ENCODE results near the gene IPPK. TPM values are rescaled to one million over a fixed set of nuclear protein-coding genes. Genes with fewer than 3 reads are reported as not detected.
A peak's percentile ranks its signal among the peaks of the same experiment; 100 is the strongest.
"Not testable (repeated sequence)": the region's sequence is repeated elsewhere in the genome, so short reads cannot be mapped to it uniquely, and the experiment has no call there.

Gene IPPK
- total RNA-seq, 1 experiment from 2014 or later, result 24.5 TPM

DNA sequence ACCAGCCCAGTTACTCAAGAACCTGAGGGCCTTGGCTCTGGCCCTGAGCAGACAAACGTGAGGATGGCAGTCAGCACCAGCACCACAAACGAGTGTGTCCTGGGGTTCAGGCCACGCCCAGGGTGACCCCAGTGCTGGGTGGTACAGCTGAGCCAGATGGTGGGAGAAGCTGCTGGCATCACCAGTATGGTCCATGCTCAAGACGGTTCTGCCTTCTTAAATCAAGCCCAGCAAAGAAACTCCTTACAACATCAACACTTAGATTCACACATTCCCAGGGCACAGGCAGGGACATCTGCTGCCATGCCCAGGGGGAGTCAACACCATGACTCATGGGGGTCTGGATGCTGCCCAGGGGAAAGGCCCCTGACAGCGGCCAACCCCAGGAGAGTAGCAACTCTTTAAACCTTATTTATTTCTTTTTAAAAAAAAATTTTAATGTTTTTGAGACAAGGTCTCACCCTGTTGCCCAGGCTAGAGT lies 31.3 kb downstream of the IPPK start:
- DNase-seq (ENCODE audit: low read depth), result no peak

DNA sequence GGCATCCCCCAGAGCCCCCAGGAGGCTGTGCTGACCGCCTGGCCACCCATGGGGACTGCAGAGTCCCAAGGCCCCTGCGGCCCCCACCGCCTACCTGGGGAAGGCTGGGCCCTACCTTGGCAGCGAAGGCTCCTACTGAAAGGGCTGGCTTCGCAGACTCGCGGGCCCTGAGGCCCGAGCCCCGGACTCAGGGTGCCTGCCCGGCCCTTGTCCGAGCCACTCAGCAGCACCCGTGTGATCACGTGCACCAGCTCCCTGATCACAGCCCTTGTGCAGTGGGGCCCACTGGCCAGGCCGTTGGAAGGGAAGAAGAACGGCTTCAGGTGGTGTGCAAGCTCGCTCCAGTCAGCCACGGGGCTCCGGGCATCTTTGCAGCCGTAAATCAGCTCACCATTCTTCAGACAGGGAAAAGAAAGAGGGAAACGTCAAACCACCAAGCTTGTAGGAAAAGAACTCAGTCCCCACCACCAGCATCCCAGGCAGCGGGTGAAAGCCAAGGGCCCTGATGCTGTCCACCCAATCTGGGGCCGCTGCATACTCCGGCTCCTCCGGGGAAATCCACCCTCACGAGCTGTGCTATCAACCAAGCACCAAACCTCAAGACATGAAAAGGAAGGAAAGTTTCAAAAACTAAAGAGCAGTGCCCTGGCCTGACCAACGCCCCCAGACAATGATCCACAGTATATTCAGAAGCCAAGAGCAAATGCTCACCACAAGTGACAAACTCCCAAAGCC lies 31.9 kb downstream of the IPPK start:
- no peak for DNase-seq (ENCODE audit: low read depth)

DNA sequence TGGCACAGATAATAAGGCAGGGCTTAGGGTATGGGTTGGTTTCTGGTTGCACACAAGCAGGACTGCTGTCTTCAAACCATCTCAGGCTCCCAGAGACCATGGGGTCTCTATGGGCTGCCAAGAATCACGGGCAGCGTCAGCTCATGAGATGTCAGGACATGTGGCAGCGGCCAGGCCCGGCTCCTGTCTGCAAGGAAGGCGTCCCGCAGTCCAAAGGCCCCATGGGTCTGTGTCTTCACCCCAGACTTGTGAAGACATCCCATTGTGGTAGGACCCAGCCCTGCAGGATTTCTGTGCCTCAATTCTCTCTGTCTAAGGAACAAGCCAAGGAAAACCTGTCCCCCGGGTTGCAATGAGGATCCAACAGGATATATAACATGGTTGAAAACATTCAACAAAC lies 32.6 kb downstream of the IPPK start:
- no peak for DNase-seq (ENCODE audit: low read depth)

DNA sequence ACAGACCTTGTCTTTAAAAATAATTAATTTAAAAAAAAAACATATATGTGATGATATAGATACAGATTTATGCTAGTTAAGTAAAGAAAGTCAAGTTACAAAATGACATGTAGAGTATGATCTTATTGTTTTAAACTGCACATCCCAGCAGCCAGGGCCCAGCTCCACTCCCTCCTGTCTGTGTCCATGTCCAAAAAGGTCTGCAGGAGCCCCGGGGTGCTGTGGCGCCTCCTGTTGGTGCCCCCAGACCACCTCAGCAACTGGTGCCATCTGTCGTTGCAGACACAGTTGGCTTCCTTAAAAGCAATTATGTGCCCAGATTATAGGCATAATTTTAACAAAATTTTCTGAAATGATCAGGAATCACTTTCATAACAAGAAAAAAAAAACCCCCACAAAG lies 33.3 kb downstream of the IPPK start:
- no peak for DNase-seq (ENCODE audit: low read depth)

DNA sequence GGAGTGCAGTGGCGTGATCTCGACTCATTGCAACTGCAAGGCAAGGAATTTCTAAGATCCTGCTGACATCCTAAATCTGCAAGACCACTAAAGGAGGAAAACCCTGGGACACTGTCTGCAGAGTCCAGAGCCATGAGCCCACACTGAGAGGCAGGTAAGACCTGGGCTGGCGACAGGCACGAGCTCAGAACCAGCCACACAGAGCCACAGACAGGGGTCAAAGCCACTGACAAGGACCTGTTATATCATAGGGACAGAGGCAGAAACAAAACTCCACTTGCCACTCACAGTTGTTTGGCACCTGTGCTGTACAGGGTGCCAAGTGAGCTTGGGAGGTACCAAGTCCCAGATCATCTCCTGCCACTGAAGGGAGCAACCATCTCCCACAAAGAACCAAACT lies 34.2 kb downstream of the IPPK start:
- DNase-seq (ENCODE audit: low read depth), result no peak

DNA sequence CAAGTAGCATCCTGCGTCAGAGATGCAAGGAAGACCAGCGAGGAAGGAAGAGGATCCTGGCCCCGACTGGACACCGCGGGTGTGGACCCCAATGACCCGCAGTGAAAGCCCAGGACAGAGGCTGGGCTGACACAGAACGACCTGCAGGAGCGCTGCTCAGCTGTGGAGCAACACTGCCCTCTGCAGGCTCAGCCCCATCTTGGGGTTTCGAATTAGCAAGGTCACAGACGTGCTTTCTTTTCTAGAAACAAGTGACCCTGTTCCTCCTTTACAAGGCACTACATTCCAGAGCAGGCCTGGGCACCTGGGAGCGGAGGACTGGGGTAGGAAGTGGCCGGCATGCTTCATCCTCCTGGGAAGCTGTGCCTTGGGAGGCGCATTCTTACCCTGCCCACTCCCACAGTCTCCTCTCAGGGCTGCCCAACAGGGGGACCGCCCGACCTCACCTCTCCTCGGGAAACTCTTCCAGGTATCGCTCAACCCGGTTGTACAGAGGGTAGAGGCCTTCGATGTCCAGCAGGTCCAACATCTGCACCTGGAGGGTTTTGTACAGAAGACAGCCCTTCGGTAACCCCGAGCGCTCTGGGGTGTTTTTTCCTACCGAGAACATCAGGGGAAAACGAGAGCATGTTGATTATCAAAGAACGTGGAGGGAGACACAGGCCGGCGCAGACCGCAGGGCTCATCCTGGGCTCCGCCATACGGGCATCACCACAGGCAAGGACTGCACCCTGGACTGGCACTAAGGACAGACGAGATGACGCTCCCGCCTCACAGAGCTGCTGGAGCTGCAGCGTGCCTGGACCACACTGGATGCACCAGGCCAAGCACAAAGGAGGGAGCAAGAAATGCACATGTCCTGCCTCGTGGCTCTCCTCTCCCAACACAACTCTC lies 35.0 kb downstream of the IPPK start:
- DNase-seq (ENCODE audit: low read depth), result peak; percentile 45

DNA sequence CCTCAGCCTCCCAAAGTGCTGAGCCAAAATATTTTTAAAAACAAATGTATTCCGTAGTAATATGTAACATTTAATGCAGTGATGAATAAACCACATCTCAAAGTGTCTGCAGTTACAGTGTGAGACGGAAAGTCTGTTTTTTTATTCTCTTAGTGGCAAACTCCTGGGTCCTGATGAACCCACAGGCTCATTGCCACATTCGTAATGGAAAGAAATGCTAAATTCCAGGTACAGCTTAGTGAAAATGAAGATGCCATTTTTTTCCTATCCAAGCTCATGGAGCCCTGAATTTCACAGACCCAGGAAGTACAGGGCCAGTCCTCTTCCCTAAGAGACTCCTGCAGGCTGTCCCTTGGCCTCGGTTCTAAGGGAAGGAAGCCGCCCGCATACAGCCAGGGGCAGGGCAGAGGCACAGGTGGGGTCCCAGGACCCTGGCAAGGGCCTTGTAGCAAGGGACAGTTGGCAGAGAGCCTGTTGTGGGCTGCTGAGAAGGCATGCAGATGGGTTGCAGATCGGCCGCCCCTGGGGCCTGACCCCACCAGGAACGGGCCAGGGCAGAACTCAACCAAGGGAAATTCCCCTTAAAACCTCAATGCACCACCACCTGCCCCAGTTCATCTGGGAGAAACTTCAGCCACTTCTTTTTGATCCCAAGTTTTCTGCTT lies 36.2 kb downstream of the IPPK start:
- DNase-seq (ENCODE audit: low read depth), result no peak

DNA sequence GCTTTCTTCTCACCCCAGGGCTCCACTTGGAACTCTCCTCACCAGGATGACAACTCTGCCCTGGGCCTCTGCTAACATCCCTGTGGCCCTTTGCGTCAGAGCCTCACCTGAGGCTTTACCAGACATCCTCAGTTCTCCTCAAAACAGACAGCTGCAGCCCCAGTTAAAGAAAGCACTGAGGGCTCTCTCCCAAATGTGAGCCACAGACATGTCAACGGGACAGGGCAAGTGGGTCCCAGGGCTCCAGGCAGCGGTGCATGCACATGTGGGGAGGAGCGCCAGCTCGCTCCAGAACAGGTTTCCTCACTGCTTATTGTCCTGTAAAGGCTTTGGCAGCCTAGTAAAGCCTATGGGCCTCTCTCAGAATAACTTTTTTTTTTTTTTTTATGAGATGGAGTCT lies 37.3 kb downstream of the IPPK start:
- no peak for DNase-seq (ENCODE audit: low read depth)

DNA sequence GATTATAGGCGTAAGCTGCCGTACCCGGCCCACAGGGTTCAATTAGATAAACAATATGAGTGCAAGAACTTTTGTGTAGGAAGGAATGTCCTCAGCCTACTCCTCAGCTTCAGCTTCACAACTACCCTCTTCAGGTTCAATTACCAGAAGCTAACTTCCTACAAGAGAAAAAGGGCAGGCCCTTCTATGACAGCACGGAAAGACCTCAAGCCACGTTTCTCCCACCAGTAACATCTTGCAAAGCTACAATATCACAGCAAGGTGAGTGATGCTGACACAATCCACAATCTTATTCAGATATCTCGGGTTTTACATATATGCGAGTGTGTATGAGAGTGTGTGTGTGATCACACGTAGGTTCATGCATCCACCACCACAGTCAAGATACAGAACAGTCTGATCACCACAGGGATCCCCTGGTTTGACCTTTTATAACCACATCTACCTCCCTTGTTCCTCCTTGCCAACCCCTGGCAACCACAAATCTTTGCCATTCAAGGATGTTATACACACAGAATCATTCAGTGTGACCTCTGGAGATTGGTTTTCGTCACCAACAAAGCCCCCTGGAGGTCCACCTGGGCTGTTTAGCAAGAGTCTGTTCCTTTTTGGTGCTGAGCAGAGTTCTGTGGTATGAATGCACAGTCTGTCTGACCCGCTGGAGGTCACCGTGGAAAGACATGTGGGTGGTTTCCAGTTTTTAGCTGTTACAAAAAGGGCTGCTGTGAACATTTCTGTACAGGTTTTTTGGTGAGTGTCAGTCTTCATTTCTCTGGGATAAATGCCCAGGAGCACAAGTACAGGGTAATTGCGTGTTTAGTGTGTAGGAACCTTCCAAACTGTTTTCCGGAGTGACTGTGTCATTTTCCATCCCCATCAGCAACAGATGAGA lies 38.2 kb downstream of the IPPK start:
- peak; percentile 7 for DNase-seq (ENCODE audit: low read depth)

DNA sequence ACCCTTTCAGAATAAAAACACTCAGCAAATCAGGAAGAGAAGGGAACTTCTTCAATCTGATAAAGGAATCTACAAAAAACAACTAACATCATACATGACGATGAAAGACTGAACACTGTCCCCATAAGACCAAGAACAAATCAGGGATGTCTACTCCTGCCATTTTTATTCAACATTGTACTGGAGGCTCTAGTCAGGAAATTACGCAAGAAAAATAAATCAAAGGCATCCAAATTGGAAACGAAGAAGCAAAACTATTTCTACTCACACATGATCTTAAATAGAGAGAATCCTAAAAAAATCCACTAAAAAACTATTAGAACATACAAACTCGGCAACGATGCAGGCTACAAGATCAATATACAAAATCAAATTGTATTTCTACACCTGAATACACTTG lies 42.3 kb downstream of the IPPK start:
- no peak for DNase-seq (ENCODE audit: low read depth)

DNA sequence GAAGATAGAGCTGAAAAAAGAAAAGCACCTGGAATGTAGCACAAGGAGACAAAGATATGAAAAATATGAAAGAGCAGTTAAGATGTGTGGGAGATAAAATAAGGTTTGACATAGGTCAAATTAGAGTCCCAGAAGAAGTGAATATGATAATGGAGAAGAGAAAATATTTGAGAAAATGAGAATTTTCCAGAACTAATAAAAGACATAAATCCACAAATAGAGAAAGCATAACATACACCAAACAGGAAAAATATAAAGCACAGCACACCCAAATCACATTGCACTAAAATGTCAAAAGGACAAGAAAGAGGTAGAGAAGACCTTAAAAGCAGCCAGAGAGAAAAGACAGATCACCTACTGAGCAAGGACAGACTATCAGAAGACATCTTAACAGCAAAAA lies 43.4 kb downstream of the IPPK start:
- no peak for DNase-seq (ENCODE audit: low read depth)

DNA sequence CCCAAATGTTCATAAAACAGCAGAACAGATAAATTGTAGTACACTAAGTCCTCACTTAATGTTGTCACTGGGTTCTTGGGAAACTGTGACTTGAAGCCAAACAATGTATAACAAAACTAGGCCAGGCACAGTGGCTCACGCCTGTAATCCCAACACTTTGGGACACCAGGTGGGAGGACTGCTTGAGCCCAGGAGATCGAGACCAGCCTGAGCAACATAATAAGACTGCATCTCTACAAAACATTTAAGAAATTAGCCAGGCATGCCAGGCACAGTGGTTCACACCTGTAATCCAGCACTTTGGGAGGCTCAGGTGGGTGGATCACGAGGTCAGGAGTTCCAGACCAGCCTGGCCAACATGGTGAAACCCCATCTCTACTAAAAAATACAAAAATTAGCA lies 46.0 kb downstream of the IPPK start:
- not testable (repeated sequence) for DNase-seq (ENCODE audit: low read depth)

DNA sequence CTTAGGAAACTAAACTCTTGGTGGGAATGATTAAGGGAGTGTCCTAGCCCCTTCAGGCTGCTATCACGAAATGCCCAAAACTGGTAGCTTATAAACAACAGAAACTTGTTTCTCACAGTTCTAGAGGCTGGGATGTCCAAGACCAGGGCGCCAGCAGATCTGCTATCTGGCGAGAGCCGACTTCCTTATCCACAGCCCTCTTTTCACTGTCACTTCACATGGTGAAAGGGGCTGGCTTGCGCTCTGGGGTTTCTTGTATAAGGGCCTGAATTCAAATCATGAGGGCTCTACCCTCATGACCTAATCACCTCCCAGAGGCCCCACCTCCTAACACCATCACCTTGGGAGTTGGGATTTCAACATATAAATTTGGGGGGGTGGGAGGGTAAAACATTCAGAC lies 49.1 kb downstream of the IPPK start:
- DNase-seq (ENCODE audit: low read depth), result no peak

DNA sequence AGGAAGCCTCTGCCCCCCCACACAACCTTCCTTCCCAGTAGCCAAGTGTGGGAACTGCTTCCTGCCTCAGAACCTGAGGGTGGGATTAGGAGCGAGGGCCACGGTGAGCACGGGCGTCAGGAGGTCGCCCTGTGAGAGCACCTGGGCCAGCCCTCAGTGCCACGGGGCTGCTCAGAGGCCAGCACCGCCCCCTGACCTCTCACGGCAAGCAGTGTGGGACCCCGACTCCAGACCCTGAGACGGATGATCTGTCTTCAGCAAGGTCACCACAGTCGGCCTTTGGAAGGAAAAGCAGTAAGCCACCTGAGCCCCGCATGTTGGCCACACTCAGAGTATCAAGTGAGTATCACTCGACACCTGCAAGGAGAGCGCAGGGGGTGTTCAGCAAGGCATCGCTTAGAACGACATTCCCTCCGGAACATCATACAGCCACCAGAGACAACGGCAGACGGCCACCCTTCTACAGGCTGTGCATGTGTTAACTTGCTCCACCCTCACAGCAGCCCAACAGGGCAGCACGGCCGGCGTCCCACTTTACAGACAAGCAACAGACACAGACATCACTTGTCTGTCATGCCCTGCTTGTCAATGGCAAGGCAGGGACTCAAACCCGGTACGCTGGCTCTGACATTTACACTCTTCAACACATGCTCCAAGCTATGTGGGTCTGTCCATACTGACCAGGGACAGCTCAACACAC lies 50.2 kb downstream of the IPPK start:
- DNase-seq (ENCODE audit: low read depth), result no peak

DNA sequence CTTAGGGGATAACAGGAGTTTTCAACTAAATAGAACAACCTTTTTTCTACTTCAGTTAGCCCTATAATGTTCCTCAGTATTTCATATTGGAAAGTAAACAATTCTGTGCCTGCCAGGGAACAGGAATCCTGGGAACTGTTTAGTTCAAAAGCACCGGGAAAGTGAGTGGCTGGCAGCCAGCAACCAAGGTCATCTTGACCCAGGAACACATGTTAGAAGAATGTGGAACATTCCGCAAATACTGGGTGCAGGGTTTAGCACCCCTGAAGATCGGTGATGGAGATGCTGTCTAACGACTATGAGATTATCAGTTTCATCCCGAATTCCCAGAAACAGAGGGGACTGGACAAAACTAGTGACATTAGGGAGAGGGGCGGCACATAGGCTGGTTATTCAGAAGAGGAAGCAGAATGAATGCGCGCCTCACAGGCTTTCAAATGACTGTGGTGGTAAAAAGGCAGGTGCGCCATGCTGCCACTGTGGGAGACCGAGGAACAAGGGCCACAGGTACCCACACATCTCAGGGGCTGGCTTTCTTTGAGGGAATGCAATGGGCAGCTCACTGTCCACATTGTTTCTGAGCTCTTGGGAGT lies 51.2 kb downstream of the IPPK start:
- DNase-seq (ENCODE audit: low read depth), result no peak

DNA sequence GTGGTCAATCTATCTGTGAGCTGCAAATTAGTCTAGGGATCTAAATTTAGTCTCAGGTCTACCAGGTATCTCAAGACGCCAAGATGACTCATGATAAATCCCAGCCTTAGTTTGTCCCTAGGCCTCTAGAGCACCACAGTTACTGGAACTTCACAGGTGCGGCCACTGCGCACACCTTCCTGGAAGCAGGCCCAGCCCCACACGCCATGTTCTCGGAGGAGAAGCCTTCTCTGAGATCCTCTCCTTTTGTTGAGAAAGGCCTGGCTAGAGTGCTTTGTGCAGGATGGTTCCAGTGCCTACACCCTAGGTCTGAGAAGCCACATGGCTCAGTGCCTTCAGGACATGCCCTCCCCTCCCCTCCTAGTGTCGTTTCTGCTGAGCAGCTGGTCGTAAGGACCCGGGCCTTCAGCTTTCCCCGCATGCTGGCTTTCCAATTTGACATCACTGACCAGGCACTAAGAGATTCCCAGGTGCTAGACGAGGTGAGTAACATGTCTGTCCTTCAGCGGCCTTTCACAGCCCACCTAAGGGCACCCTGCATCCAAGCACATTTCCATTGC lies 51.9 kb downstream of the IPPK start:
- no peak for DNase-seq (ENCODE audit: low read depth)

DNA sequence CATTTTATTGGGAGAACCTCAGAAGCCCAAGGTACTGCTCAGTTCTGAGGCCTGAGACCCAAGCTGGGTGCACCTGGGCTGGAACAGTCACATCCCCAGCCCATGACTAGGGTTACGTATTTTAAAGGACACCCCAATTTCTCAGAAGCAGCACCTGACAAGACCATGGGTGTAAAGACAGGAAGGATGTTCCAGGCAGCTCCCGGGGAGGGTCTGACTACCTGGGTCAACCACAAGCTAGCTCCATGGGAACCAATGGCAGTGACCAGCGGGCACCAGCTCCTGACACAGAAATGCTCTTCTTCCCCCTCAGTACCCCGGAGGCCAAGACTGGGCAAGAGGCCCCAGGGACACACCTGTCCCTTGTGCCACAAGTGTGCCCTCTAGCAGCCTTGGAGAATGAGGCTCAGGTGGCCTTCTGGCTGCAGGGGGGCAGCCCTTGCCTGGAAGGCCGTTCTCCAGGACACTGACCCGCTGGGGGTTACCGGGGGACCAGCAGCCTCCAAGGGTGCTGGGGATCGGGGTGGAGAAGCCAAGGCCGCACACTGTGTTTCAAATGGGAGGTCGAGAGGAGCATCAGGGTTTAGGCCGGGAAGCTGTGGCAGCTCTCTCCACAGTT lies 52.6 kb downstream of the IPPK start:
- DNase-seq (ENCODE audit: low read depth), result no peak

DNA sequence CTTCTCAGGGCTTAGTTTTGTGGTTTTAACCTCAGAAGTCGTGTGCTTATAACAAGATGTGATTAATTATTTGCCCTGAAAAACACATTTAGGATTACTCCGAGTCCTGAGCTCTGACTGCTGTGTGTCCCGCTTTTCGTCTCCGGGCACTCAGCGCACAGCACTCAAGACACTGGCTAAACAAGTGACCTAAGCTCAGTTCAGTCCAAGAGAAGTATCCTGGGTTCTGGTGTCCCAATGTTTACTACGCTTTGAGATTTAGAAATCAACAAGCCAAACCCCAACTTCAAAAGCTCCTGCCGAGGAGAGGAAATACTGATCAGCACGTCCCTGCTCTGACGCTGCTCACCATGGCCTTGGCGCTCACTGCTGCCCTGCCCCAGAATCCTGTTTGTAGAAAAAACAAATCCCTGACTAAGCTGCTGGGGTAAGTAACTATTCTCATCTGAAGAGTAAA lies 53.2 kb downstream of the IPPK start:
- DNase-seq (ENCODE audit: low read depth), result no peak

DNA sequence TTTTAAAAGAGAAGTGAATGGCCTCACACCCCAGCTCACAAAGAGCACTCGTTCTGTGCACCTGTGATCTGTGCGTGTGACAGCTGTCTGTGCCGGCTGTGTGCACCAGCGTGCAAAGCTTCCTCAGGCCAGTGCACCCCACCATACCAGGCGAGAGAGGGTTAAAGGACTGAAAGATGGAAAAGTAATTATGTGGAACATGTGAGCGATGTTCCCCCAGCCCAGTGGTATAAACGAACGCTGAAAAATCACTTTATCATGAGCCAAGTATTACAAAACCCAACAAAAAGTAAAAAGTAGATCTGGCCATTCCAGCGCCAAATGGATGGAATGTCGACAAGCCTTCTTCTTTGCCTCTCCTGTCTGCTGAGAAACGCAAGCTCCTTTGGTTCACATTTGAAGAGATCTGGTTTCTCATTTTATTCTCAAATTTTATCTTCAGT lies 53.7 kb downstream of the IPPK start:
- DNase-seq (ENCODE audit: low read depth), result no peak
